ENCODE measurements around the gene EP400.
"Not testable (repeated sequence)": the region's sequence is repeated elsewhere in the genome, so short reads cannot be mapped to it uniquely, and the experiment has no call there.

Gene EP400

DNA sequence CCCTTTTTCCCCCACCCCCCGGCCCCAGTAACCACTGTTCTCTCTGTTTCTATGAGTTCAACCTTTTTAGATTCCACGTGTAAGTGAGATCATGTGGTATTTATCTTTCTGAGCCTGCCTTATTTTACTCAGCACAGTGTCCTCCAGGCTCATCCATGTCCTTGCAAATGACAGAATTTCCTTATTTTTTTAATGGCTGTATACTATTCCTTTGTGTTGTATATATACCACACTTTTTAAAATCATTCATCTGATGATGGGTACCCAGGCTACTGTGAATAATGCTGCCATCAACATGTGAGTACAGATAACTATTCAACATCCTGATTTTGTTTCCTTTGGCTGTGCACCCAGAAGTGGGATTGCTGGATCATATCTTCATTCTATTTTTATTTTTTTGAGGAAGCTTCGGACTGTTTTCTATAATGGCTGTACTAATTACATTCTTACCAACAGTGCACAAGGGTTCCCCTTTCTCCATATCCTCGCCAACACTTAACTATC lies 139.7 kb downstream of the EP400 start:
- no peak for DNase-seq (ENCODE audit: low read depth in 2 of 2)

DNA sequence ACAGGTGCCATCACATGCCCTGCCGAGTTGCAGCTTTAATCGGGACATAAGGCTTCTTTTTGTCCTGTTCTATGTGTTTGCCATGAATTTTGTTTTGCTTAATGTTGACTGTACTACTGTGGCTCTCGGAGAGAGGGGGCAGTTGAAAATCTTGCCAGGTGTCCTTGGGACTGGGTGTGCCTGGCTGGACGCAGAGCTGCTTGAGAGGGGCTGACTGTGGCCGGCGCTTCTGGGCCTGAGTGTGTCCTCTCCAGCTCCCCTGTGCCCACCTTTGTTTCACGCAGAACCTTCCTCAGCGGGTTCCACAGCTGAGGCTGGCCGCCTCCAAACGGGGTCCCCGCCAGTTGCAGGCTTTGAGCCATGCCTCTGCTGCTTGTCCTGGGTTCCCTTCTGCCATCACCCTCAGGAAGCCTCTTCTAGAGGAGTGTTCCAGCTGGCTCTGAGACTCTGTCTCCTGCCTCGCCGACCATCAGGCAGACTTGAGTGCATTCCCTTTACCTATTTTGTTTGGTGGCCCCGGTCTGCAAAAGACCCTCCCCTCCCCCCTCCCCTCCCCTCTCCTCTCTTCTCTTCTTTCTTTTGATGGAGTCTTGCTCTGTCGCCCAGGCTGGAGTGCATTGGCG lies 144.6 kb downstream of the EP400 start:
- no peak for DNase-seq (ENCODE audit: low read depth in 2 of 2)

DNA sequence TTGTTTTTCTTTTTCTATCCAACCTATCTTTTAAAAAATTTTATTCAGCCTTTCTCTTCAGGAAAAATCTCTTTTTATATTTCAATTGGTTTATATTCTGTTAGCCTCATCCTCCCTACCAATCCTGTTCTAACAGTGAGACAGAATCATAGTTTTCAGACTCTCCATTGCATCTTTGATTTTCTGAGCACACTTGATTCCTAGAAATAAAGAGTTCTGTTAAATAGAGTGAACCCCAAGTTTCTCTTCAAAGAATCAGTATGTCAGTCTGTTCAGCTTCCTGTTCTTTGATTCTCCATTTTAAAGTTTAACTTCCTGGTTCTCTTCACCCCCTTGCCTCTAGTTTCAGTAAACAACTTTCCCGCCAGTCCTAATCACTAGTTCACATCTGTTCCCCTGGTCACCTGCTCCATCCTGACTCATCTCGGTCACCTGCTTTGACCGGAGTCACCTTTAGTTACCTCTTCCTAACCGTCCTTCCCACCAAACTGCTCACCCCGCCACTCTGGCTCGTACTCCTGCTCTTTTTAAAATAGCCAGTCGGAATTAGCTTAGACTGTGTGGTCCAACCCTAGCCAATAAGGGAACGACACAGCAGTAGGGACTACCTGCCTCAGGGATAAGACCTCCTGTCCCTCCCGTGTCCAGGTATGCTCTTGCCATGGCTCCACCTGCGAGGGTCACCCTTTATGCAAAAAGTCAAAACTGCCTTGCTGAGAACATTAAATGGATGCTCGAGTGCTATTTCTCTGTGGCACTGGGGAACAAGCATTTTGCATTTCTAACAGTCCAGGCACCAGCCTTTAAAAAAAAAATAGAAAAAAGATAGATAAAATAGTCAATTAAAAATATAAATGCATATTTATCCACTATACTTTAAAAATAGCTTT lies 146.0 kb downstream of the EP400 start:
- DNase-seq (ENCODE audit: low read depth in 2 of 2), result no peak

DNA sequence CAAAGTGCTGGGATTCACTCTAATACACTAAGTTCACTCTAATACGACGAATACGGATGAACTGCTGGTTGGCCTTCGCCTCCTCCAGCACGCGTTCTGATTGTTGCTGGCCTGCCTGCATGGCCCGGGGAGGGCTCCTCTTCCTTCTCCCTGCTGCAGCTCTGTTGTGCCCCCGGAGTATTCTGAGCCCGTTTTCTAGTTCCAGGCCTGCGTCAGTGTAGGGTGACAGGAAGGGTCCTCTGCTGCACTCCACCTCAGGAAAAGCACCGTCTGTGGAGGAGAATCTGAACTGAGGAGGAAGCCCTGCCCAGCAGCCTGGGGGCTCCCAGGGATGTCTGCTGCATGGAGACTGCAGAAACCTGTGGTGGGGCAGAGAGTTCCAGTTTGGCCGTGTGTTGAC lies 150.0 kb downstream of the EP400 start:
- DNase-seq (ENCODE audit: low read depth in 2 of 2), result no peak

DNA sequence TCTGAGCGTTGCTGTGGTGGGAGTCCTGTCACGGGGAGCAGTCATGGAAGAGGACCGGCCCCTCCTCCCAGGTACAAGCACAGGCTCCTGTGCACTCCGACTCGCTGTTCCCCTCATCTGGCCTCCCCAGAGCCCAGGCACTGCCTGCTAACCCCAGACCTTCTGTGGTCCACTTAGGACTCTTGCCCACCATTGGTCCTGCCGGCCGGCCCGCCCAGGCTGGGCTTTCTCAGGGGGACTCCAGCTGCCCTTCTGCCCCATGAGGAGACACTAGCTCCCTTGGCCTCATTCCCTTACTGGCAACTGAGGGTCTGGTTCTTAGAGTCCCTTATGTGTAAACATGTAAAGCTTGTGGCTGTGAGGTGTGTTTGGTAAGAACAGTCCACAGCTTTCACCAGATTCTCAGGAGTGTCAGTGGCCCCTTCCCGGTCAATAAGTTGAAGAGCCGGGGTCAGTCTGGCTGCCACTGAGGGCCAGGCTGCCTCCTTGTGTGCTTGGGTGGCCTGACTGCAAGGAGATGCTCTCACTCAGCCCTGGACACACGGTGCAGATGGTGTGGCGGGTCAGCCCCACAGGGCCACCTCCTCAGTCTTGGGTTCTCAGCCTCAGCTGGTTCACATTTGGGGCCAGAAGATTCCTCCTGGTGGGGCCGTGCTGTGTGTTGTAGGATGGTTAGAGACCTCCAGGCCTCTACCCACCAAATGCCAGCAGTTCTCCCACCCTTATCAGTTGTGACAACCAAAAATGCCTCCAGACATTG lies 150.7 kb downstream of the EP400 start:
- no peak for DNase-seq (ENCODE audit: low read depth in 2 of 2)

DNA sequence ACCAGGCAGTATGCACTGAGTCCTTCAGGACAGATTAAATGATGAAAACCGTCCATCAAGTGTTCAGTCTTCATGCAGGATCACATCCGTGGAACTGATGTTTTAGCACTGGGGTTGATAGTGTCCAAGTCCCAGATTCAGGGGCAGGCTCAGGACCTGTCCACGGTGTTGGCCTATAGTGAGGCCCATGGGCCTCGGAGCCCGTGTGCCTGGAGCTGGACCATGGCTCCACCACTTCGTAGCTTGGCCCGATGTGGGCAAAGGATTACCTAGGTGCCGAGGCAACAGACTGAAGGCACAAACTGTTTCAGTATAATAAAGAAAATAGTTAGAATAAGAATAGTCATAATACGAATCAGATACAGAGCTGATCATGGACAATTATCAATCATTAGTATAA lies 152.6 kb downstream of the EP400 start:
- DNase-seq (ENCODE audit: low read depth in 2 of 2), result no peak

DNA sequence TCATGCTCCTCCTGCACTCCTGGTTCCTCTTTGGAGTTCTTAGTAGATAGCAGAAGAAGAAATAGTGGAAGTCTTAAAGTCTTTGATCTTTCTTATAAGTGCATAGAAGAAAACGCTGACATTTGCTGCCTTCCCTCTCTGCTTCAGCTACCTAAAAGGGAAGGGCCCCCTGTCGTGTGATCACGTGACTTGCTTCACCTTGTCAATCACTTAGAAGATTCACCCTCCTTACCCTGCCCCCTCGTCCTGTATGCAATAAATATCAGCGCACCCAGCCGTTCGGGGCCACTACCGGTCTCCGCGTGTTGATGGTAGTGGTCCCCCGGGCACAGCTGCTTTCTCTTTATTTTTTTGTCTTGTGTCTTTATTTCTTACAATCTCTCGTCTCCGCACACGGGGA lies 153.3 kb downstream of the EP400 start:
- not testable (repeated sequence) for DNase-seq (ENCODE audit: low read depth in 2 of 2)

DNA sequence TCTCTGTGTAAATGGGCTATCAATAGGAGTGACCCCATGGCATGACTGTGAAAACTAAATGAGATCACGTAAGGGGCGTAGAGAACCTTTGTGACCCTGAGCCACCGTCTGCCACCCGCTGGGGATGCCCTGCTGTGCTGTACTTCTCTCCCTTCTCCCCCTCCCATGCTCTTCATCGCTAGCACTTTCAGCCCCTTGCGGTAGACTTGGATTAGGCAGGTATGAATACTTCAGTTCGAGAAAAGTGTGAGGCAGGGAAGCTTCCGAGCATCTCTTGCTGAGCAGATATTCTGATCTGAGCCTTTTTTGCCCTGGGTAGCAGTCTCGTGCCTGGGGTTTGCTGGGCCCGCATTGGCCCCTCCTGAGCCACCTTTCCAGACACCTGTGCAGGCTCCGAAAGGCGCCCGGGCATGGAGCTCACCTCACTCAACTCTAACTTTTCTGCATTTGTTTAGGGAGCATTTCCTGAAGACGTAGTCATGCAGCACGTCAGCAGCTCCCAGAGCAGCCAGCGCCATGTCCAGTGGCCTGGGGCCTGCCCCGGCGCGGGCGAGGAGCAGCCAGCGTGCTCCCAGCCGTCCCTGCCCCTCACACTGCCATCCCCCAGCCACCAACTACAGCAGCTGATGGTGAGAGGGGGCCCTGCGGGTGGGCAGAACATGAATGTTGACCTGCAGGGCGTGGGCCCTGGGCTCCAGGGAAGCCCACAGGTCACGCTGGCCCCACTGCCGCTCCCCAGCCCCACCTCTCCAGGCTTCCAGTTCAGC lies 154.0 kb downstream of the EP400 start:
- DNase-seq (ENCODE audit: low read depth in 2 of 2), result no peak

DNA sequence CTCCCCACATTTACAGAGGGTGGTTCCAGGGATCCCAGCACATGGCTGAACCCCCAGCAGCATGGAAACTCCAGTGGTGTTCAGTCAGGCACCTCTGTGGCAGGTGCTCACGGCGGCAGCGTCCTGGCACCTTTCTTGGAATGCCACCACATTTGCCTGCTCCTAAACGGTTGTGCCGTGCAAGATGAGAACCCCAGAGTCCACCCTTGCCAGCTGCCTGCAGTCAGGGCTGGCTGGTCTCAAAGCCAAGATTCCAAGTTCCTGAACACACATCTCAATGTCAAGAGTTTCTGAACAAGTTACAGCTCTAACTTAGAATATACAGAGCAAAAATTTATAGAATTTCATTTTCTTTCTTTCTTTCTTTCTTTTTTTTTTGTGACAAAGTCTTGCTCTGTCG lies 155.7 kb downstream of the EP400 start:
- DNase-seq (ENCODE audit: low read depth in 2 of 2), result no peak

DNA sequence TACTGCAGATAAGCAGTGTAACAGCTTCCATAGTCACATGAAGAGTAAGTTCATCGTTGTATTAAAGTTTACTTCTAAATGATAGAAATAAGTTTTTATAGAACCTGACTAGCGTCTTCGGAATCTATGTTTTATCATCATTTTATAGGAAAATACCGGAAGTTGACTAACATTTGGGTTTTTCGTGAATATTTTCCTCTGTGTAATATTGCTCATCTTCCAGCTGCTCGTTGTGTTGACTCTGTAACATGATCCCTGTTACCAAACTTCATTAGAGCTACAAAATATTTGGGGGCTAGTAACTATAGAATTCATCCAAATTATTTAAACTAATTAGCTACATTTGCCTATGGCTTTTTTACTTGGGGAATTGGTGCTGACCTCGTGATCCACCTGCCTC lies 157.2 kb downstream of the EP400 start:
- no peak for DNase-seq (ENCODE audit: low read depth in 2 of 2)

DNA sequence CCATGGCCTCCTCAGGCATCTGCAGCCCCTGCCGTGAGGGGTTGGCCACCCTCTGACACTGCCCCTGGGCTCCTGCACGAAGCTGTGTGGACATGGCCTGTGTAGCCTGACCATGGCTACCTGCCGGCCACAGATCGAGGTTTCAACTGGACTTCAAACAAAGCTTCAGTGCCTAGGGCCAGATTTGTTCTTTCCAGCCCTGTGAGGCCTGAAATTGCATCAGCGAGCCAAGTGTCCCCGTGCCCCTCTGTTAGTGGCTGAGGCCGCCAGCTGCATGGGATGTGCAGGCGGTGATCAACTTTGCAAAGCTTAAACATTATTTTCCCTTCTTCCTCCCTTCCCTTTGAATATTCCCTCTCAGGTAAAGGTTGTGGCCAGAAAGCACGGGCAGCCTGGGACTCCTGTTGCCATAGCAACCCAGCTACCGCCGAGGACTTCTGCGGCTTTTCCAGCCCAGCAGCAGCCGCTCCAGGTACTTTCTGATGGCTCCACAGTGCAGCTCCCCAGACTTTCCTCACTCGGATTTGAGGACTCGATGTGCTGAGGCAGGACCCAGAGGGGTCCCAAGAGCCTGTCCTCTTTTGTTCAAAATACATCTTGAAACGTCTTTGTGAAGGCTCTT lies 158.6 kb downstream of the EP400 start:
- no peak for DNase-seq (ENCODE audit: low read depth in 2 of 2)

DNA sequence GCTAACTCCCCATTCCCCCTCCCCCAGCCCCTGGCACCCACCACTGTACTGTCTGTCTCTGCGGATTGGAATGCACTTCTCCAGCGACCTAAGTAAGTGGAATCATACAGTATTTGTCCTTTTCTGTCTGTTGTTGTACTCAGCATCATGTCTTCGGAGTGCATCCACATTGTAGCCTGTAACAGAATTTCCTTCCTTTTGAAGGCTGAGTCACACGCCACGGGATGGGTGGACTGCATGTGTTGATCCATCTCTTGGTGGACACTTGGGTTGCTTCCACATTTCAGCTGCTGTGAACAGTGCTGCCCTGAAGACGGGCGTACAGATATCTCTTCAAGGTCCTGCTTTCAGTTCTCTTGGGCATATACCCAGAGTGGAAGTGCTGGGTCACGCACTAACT lies 160.0 kb downstream of the EP400 start:
- DNase-seq (ENCODE audit: low read depth in 2 of 2), result no peak

DNA sequence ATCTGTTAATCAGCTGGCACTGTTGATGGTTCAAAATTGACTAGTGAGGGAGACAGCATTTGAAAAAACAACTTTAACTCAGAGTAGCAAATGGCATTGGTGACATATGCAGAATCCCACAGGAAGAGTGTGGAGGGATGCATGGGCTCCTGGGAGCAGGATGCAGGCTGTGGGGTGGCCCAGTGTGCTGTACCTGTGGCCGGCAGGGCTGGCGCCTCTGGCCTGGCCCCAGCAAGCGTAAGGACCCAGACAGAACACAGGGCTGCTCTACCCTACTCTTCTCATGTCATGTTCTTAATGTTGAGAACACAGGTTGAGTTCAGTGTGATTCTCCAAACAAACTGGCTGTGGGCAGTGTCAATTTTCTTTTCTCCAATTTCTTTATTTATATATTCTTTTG lies 160.9 kb downstream of the EP400 start:
- no peak for DNase-seq (ENCODE audit: low read depth in 2 of 2)

DNA sequence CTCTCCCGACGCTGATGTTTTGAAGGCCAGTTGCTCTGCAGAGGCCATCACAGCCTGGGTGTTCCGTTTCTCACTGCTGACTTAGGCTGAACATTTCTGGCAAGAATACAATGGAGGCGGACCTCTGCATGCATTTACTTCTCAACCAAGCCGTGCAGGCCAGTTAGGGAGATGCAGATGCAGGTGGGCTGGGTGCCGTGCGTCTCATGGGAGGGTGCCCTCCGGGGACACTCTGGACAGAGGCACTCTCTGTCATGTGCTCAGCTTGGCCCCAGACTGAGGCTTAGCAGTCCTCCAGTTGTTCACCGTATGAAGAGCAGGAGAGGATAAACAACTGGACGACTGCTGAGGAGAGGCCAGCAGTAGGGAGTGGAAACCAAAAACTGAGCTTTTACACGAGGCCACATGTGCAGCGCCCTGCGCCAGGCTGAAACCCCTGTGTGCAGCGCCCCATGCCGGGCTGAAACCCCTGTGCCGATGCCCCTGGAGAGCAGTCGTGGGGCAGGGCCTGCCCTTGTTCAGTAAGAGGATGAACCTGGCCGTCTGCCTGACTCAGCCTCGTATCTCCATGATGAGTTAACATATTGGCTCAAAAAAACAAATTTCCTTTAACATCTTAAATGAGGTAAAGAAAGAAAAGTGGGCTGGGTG lies 162.0 kb downstream of the EP400 start:
- DNase-seq (ENCODE audit: low read depth in 2 of 2), result no peak

DNA sequence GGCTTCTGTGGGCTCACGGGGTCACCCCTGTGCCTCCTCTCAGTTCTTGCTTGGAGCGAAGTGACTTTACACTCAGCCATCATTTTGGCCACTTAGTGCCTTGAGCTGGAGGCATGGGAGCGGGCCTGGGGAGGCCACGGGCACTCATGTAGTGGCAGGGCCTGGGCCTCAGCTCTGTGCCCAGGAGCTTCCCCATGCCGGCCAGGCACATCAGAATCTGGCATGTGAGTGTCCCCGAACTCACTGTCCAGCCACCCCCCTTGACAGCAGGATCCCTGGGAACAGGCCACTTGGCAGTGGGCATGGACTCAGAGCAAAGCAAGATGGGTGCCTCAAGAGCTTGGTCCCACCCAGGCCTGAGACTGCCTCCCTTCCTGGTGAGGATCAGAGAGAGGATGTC lies 164.9 kb downstream of the EP400 start:
- DNase-seq (ENCODE audit: low read depth in 2 of 2), result no peak

DNA sequence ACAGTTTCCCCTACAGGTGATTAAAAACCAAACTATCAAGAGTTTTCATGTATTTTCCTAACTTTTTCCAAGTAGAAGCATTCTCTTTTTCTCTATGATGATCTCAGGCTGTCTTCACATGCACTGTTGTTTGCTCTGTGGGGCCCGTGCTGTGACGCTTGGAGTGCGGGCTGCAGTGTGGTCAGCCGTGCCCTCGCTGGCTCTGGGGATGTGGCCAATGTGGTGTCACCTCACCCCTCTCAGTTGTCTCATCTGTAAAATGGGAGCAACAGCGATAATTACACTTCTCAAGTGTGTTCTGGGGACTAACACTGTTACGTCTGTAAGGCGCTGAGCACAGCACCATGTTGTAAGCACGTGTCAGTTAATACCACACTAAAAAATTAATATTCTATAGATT lies 165.8 kb downstream of the EP400 start:
- DNase-seq (ENCODE audit: low read depth in 2 of 2), result no peak

DNA sequence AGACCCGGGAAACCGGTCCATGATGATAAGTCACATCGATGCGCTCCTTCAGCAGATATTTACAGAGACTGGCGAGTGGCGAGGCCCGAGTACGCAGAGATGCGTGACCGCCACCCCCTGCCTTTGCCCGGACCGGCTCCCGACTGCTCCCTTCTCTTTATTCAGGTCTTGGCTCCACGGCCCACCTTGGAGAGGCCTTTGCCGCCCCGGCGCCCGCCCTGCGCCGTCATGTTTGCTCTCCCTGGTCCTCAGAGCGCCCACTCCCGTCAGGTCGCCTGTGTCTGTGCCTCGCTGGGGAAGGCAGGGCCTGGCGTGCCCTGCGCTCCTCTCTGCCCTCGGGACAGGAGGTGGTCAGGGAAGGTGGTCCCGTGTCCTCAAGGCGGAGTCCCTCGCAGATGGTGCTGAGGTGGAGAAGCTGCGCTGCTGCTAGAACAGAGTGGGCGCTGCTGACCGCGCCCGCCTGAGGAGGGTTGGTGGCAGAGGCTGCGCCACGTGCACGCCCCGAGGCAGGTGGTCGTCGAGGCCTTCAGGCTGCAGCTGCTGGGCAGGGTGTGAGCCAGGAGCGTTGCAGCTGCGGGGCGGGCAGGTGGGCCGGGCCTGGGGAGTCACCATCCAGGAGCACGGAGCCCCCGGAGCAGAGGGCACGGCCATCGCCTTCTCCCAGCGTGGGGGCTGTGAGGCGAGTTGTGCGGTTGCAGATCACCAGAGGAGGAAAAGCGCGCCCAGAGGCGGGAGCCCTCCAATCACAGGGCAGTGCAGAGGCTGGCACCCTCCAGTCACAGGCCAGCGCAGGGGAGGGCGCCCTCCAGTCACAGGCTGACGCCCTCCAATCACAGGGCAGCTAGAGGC lies 167.2 kb downstream of the EP400 start:
- DNase-seq (ENCODE audit: low read depth in 2 of 2), result no peak

DNA sequence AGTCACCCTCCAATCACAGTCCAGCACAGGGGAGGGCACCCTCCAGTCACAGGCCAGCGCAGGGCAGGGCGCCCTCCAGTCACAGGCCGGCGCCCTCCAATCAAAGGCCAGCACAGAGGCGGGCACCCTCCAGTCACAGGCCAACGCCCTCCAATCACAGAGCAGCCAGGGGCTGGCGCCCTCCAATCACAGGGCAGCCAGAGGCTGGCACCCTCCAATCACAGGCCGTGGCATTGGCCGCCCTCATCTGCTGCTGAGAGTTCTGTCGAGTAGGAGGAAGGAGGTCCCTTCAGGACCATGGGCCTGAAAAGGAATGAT lies 167.8 kb downstream of the EP400 start:
- no peak for DNase-seq (ENCODE audit: low read depth in 2 of 2)

DNA sequence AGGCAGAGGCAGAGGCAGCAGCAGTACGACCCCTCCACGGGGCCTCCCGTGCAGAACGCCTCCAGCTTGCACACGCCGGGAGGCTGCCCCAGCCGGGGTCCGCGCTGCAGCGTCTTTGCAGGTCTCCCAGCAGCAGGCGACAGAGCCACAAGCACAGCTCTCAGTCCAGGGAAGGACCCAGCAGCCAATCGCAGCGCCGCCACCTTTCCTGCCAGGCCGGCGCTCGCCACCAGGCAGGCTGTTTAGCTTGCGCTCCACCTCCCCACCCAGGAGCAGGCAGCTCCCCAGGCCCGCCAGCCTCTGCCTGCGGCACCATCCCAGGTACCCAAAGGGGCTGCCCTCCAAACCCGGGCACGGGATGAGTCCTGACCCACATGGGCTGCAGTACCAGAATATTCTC lies 169.1 kb downstream of the EP400 start:
- DNase-seq (ENCODE audit: low read depth in 2 of 2), result no peak

DNA sequence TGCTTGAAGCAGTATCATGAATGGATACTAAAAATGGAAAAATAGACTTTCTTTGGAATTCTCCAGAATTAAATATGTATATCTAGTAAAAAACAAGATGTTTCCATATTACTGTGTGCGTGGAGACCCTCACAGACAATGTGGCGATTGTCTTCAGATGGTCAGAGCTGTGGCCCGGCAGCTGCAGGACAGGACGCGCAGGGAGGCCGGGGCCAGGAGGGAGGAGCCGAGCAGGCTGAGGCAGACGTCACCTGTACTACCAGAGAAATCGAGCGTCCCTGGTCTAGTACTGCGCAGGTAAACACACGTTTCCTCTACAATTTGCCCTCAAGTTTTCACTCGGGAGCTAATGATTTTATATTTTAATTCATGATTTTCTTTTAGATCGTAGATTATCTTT lies 171.5 kb downstream of the EP400 start:
- DNase-seq (ENCODE audit: low read depth in 2 of 2), result no peak

Data from stimulated activated CD4-positive, alpha-beta T cell treated with anti-CD3 and anti-CD28 coated beads, Interleukin-1b, Interleukin-23, amount 100 ng/mL, for 1 hour (primary cell).